Cardiac muscle cell (in vitro differentiated cells and primary cell): ENCODE results near the gene CTPS2. TPM values are rescaled to one million over a fixed set of nuclear protein-coding genes. Genes with fewer than 3 reads are reported as not detected.

Source experiments
- DNase-seq, 2 donors: peaks; one replicate each; pipeline versions ENCODE4 v3.0.0 to v3.0.0-alpha.2; 2010 to 2017; ENCODE audit warnings: low read depth in 1 of 2, low spot score in 1 of 2
- H3K27ac ChIP-seq: fragments of 200-600 bp; sonication (generic); 2 replicates; pipeline ENCODE4 v1.5.1; 2016
- H3K27me3 ChIP-seq: fragments of 200-600 bp; sonication (generic); 2 replicates; pipeline ENCODE4 v1.6.0; 2016; ENCODE audit warnings: control low read depth
- H3K36me3 ChIP-seq: fragments of 200-600 bp; sonication (generic); 2 replicates; pipeline ENCODE4 v1.5.1; 2016; ENCODE audit warnings: control low read depth
- H3K4me1 ChIP-seq: fragments of 200-600 bp; sonication (generic); 2 replicates; pipeline ENCODE4 v1.8.1; 2017; ENCODE audit warnings: low read depth, mild to moderate bottlenecking, mixed run types
- H3K4me3 ChIP-seq: fragments of 200-600 bp; sonication (generic); 2 replicates; pipeline ENCODE4 v1.5.1; 2016; ENCODE audit warnings: mild to moderate bottlenecking
- H3K9me3 ChIP-seq: fragments of 200-600 bp; sonication (generic); 2 replicates; pipeline ENCODE4 v1.5.1; 2017; ENCODE audit warnings: low read depth, mild to moderate bottlenecking, control low read depth
- polyA plus RNA-seq: library from polyadenylated mRNA; unstranded; fragments of >200 nt; fragmentation: Nextera tagmentation; extraction: Ambion mirVana; gene quantifications from 2 replicates; pipeline ENCODE4 v1.2.1, GENCODE V29; 2016
- total RNA-seq: library from RNA; depleted of rRNA; stranded (reverse); fragments of >200 nt; gene quantifications from 2 replicates; pipeline ENCODE4 v1.2.3, GENCODE V29; 2016
- TF ChIP-seq, protein P1 (sequence below): IDR thresholded peaks from 2 replicates; pipeline ENCODE4 v1.5.1; 2012; ENCODE audit warnings: low read depth, mild to moderate bottlenecking, low read length

The CTPS2 gene
- total and polyA plus RNA-seq, 2 experiments from 2014 or later: 37.4 to 51.0 TPM

DNA sequence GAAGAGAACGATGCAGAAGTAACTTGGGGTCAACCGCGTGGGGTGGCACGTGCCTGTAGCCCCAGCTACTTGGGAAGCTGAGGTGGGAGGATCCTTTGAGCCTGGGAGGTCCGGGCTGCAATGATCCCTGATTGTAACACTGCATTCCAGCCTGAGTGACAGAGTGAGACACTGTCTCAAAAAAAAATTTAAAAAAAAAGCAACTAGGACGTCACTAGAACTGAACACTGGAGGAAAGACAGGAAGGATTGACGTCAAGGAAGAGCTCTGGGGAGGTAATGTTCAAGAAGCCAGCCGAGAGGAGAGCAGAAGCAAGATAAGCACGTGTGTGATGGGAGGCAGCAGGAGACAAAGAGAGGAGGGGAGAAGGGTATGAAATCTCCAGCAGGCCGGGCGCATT is 33.8 kb downstream of the CTPS2 start:
- no peaks in the 10 kb centered on the region for H3K27me3 ChIP-seq
- DNase-seq: peak in 1 of 2 donors; percentile 88
- no peaks in the 10 kb centered on the region for H3K9me3 ChIP-seq
- H3K4me3 ChIP-seq: no peak overlapping the region
- peaks cover 52% of the 10 kb centered on the region for H3K36me3 ChIP-seq
- H3K4me1 ChIP-seq: no peaks in the 10 kb centered on the region
- TF ChIP-seq, protein P1, sequence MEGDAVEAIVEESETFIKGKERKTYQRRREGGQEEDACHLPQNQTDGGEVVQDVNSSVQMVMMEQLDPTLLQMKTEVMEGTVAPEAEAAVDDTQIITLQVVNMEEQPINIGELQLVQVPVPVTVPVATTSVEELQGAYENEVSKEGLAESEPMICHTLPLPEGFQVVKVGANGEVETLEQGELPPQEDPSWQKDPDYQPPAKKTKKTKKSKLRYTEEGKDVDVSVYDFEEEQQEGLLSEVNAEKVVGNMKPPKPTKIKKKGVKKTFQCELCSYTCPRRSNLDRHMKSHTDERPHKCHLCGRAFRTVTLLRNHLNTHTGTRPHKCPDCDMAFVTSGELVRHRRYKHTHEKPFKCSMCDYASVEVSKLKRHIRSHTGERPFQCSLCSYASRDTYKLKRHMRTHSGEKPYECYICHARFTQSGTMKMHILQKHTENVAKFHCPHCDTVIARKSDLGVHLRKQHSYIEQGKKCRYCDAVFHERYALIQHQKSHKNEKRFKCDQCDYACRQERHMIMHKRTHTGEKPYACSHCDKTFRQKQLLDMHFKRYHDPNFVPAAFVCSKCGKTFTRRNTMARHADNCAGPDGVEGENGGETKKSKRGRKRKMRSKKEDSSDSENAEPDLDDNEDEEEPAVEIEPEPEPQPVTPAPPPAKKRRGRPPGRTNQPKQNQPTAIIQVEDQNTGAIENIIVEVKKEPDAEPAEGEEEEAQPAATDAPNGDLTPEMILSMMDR: no peak
- no peak overlapping the region for H3K27ac ChIP-seq

DNA sequence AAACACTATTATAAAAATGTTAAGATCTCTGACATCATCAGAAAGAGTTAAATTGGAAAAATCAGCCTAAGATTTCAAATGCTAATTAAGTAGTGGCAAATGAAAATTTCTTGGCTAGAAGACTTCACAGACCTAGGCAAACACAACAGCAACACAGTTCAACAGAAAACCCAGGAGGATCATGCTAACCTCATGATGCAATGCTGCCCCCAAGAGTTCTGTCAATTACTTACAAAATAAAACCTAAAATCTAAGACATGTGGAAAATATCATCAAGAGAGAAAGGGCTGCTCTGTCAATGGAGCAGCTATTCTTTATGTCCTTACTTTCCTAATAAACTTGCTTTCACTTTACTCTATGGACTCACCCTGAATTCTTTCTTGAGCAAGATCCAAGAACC is 41.5 kb downstream of the CTPS2 start:
- TF ChIP-seq, protein P1: peak; percentile 29
- DNase-seq: peak; percentile 48 to 74
- Histone ChIP-seq H3K9me3 (no peaks in the 10 kb centered on the region), H3K4me3 (no peak overlapping the region), H3K4me1 (no peaks in the 10 kb centered on the region), H3K27me3 (no peaks in the 10 kb centered on the region), H3K36me3 (peaks cover 24% of the 10 kb centered on the region), H3K27ac (no peak overlapping the region)

DNA sequence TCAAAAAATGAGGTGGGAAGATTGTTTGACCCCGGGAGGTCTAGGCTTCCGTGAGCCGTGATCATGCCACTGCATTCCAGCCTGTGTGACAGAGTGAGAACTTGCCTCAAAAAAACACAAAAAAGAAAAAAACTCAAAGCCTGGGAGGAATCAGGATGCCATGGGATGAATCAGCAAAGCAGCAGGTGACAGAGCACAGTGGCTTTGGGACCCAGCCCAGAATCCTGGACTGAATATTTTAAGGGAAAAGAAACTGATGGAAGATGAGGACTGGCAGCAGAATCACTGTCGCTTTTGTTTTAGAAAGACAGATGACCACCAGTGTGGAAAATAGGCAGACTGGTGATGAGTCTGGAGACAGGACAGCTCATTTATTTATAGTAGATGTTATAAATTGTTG is 45.9 kb downstream of the CTPS2 start:
- H3K27me3 ChIP-seq: no peaks in the 10 kb centered on the region
- H3K9me3 ChIP-seq: no peaks in the 10 kb centered on the region
- H3K4me3 ChIP-seq: no peak overlapping the region
- H3K4me1 ChIP-seq: no peaks in the 10 kb centered on the region
- no peak overlapping the region for H3K27ac ChIP-seq
- H3K36me3 ChIP-seq: peaks cover 25% of the 10 kb centered on the region
- DNase-seq: no peak
- TF ChIP-seq, protein P1: no peak

DNA sequence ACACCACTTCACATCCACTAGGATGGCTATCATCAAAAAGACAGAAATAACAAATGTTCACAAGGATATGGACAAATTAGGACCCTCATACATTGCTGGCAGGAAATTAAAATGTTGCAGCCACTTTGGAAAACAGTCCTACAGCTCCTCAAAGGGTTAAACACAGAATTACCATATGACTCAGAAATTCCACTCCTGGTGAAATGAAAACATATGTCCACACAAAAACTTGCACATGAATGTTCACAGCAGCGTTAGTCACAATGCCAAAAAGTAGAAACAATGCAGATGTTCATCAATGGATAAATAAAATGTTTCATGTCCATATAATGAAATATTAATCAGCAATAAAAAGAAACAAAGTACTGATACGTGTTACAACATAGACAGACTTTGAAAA is 47.4 kb downstream of the CTPS2 start:
- H3K4me1 ChIP-seq: no peaks in the 10 kb centered on the region
- no peak overlapping the region for H3K27ac ChIP-seq
- H3K36me3 ChIP-seq: peaks cover 18% of the 10 kb centered on the region
- TF ChIP-seq, protein P1: no peak
- H3K9me3 ChIP-seq: no peaks in the 10 kb centered on the region
- DNase-seq: peak in 1 of 2 donors; percentile 53
- no peaks in the 10 kb centered on the region for H3K27me3 ChIP-seq
- H3K4me3 ChIP-seq: no peak overlapping the region

DNA sequence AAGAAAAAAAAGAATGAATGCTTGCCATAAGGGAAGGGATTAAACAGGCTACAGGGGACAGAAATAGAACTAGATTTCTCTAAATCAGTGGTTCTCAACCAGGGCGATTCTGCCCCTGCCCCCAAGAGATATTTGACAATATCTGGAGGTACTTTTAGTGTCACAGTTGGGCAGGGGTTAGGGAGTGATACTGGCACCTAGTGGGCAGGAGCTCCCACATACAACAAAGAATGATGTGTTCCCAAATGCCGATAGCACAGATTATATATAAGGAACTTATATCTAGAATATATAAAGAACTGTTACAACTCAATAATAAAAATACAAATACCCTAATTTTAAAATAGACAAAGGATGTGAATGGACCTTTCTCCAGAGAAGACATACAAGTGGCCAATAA is 47.8 kb downstream of the CTPS2 start:
- no peak overlapping the region for H3K27ac ChIP-seq
- H3K36me3 ChIP-seq: peaks cover 15% of the 10 kb centered on the region
- no peaks in the 10 kb centered on the region for H3K9me3 ChIP-seq
- H3K27me3 ChIP-seq: no peaks in the 10 kb centered on the region
- TF ChIP-seq, protein P1: no peak
- no peak for DNase-seq
- H3K4me3 ChIP-seq: no peak overlapping the region
- H3K4me1 ChIP-seq: no peaks in the 10 kb centered on the region

DNA sequence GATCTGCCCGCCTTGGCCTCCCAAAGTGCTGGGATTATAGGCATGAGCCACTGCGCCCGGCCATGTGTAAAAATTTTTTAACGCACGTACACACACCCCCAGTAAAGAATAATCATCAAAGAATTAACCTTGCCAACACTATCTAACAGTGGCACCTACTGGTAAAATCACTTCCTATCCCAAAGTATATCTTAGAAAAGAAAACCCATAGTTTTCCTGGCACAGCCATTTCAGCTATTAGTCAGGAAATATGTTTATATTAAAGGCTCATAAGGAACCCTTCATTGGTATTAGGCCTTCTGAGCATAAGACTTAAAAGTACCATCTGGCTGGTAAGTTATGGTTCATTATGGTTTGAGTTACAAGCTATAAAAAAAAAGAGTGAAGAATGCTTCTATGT is 48.4 kb downstream of the CTPS2 start:
- no peak overlapping the region for H3K4me3 ChIP-seq
- H3K4me1 ChIP-seq: no peaks in the 10 kb centered on the region
- no peak overlapping the region for H3K27ac ChIP-seq
- no peaks in the 10 kb centered on the region for H3K27me3 ChIP-seq
- TF ChIP-seq, protein P1: no peak
- H3K9me3 ChIP-seq: no peaks in the 10 kb centered on the region
- H3K36me3 ChIP-seq: peaks cover 11% of the 10 kb centered on the region
- DNase-seq: no peak
